SJCRH30 (cell line): ENCODE measurements around the gene FBXL4. TPM values are rescaled to one million over a fixed set of nuclear protein-coding genes. Genes with fewer than 3 reads are reported as not detected.

Experiments used
- DNase-seq, 2 experiments: peaks; one replicate each; pipeline ENCODE4 v3.0.0-alpha.2; 2015 to 2020
- H3K27ac ChIP-seq: fragments of 250-450 bp; sonication (Bioruptor Pico); 2 replicates; pipeline ENCODE4 v1.5.1; 2020; ENCODE audit warnings: mild to moderate bottlenecking, moderate library complexity
- H3K27me3 ChIP-seq: fragments of 250-450 bp; sonication (Bioruptor Pico); 2 replicates; pipeline ENCODE4 v1.5.1; 2020; ENCODE audit warnings: mild to moderate bottlenecking, moderate library complexity
- H3K36me3 ChIP-seq: fragments of 250-450 bp; sonication (Bioruptor Pico); 2 replicates; pipeline ENCODE4 v1.5.1; 2020; ENCODE audit warnings: mild to moderate bottlenecking, moderate library complexity
- H3K4me1 ChIP-seq: fragments of 250-450 bp; sonication (Bioruptor Pico); 2 replicates; pipeline ENCODE4 v1.5.1; 2020; ENCODE audit warnings: mild to moderate bottlenecking, moderate library complexity
- H3K4me3 ChIP-seq: fragments of 250-450 bp; sonication (Bioruptor Pico); 2 replicates; pipeline ENCODE4 v1.5.1; 2020; ENCODE audit warnings: mild to moderate bottlenecking, moderate library complexity
- H3K9me3 ChIP-seq: fragments of 250-450 bp; sonication (Bioruptor Pico); replicated peaks from 2 replicates; pipeline ENCODE4 v1.5.1; 2020; ENCODE audit warnings: mild to moderate bottlenecking, moderate library complexity
- total RNA-seq: library from RNA; depleted of rRNA; stranded (reverse); fragments of >200 nt; shearing (Covaris generic); gene quantifications from 2 replicates; pipeline ENCODE4 v1.2.3, GENCODE V29; 2014; rRNA removed

FBXL4 gene
- total RNA-seq, 1 experiment from 2014 or later: 10.7 TPM

- Histone ChIP-seq H3K27ac (no peak overlapping the region), H3K9me3 (no peaks in the 10 kb centered on the region), H3K36me3 (no peaks in the 10 kb centered on the region), H3K4me3 (no peak overlapping the region), H3K4me1 (no peaks in the 10 kb centered on the region), H3K27me3 (no peaks in the 10 kb centered on the region)
- no peak for DNase-seq
Observed at GRCh38 chr6:98823428-98824161, 124.2 kb downstream of the FBXL4 start.

GRCh38 chr6:98821756-98822405 is 125.9 kb downstream of the FBXL4 start:
- H3K27me3 ChIP-seq: no peaks in the 10 kb centered on the region

More at GRCh38 chr6:98821756-98822405, 125.9 kb downstream of the FBXL4 start:
- DNase-seq: no peak
- no peak overlapping the region for H3K4me3 ChIP-seq
- no peaks in the 10 kb centered on the region for H3K9me3 ChIP-seq
- no peak overlapping the region for H3K27ac ChIP-seq
- H3K4me1 ChIP-seq: no peaks in the 10 kb centered on the region
- H3K36me3 ChIP-seq: no peaks in the 10 kb centered on the region

Other genes starting within 250 kb of the FBXL4 start
- gene POU3F2, start 113.4 kb downstream of the FBXL4 start, total RNA-seq: 0.25 and 0.26 TPM in 2 replicates